Activated CD4-positive, alpha-beta T cell treated with anti-CD3 and anti-CD28 coated beads for 1 hour (primary cell): ENCODE results near the gene OR2V2.

Experiments used
- DNase-seq: peaks from one replicate; pipeline ENCODE4 v3.0.0-alpha.2; 2020

Gene OR2V2

DNA sequence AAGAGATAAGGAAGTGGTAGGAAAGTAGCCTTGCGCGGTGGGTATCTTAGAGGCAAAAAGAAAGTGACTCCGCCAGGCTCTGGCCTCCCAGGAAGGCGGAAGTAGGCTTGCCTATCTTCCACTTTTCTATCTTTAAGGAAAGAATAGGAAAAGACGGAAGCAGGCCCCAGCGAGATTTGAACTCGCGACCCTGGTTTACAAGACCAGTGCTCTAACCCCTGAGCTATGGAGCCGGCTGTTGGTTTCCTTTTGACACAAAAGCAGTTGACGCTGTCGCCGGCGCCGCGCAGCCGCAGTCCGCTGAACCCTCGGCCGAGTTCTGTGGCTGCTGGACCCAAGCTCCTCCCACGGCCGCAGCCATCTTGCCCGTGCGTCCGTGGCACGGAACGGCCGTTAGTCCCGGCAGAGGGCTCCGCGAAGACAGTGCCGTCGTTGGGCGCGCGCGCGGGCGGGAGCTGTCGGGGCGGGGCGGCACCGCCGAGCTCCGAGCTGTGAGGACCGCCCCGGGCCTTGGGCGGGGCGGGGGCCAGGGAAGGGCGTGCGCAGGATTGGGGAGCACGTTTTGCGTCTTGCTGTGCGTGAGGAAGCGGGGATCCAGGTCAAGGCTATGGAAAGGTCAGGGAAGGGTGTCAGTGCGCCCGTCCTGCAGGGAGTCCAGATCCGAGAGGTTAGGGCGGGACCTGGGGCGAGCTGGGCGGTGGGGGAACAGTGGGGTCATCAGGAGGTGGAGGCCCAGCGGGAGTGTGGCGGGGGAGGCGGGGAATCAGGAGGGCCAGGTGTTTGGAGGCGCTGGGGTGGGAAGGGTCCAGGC is 44.3 kb downstream of the OR2V2 start:
- DNase-seq, result peak; percentile 96

DNA sequence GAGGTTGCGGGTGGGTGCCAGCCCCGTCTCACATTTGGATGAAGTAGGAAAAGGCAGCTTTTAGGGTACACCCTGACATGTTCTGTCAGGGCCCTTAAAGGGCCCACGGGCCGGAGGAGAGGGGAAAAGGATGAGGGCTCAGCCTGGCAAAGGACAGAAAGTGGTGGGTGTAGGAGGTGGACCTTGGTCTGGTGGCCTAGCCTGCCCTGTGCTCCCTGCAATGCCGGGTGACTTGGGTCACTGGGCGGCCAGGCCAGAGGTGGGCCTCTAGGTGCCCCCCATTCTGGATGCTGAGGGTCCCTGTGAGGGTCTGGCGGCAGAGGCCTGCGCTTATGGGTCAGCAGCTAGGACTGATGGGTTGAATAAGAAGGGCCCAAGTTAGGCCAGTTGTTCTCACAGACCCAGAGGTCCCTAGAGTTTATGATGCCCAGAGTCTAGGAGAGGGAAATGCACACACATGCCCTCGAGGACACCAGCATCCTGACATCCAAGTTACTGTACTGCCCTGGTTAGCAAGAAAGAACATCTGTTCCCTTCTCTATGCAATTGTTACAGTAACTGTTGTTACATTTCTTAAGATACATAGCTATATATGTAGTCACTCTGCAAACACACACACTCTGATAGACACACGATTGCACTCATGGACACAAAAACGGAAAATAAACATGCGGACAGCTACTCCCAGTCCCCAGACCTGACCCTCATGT is 45.1 kb downstream of the OR2V2 start:
- no peak for DNase-seq

DNA sequence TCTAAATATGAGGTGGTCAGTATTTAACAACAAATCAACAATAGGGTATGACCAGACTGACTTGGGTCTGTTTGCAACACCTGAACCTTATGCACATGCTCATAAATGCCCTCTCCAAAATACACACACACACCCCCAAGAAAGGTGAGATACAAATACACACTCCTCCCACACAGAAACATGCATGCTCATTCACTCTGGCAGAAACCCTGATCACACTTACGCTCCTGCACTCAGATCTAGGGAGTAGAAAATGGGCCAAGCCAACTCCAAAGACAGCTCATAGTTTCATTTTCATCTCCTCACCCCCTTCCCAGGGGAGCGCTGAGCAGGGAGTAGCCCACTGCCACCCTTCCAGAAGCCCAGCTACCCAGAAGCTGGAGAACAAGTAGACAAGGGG is 46.3 kb downstream of the OR2V2 start:
- DNase-seq, result no peak

DNA sequence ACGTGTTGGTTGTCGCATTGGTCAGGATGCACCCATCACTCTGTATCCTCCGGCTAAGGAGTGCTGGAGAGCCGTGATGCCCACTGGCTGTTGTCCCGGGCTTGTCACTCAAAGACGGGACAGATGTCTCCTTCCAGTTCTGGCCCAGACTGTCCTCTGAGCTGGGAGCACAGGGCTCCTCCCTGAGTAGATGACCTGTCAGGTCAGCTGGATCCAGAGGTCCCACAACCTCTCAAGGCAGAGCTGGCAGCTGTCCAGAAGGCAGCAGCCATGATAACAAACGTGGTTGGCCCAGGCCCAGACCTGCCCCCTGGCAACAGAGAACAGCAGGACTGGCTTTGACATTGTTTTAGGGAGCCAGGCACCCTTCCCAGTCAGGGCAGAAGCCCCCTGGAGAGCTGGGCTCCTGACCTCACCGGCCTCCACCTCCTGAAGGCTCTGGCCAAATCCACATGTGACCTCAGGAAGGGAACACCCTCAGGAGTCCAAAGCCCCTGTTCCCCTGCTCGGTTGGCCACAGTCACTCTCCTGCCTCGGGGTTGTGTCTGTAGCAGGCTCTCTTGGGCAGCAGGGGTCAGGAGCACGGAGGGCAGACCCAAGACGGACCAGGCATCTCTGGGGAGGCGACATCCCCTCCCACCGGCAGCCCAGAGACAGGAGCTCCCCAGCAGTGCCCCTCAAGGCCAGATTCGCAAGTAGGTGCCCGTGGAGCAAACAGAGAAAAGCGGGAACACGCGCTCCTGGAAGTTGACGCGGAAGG is 47.3 kb downstream of the OR2V2 start:
- DNase-seq, result no peak

DNA sequence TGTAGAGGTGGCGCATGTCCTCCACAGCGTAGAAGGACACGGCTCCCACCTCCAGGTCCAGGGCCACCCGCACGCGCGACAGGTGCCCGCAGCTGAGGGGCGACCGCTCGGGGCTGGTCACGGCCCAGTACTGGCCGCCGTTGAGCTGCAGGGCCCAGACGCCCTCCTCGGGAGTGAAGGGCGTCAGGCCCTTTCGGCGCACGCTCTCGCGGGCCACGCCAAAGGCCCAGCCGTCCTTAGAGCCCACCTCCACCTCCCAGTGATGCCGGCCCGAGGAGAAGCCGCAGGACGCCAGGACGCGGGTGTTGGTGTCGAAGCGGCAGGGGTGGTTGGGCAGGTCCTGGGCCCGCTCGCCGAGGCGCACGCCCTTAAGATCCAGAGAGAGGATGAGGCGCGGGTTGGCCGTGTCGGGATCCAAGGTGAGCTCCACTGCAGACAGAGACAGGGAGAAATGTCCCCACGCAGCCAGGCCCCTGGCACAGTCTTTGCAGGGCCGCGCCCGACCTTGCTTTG is 47.9 kb downstream of the OR2V2 start:
- DNase-seq, result no peak

DNA sequence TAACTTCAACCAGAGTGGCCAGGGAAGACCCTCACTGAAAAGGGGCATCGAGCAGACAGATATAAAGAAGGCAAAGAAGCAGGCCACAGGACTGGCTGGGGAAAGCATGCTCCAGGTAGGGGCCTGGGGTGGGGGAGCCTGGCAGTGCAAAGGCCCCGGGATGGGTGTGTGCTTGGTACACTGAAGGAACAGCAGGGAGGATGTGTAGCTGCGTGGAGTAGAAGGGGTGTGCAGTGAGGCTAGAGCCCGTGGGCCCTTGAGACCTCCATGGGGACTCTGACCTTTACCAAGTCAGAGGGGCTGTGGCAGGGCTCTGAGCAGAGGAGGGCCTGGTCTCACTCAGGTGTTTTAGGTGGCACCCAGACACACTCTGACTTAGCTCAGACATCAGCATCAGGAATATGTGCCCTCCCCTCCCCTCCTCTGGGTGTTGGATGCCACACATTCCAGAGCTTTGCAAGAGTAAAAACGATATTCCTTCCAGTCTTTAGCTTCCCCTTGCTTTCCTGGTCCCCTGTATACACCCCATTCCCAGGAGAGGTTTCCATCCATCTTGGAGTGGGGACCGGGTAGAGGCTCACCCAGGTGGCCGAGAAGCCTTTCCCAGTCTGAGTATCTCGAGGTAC is 50.1 kb downstream of the OR2V2 start:
- DNase-seq, result no peak

DNA sequence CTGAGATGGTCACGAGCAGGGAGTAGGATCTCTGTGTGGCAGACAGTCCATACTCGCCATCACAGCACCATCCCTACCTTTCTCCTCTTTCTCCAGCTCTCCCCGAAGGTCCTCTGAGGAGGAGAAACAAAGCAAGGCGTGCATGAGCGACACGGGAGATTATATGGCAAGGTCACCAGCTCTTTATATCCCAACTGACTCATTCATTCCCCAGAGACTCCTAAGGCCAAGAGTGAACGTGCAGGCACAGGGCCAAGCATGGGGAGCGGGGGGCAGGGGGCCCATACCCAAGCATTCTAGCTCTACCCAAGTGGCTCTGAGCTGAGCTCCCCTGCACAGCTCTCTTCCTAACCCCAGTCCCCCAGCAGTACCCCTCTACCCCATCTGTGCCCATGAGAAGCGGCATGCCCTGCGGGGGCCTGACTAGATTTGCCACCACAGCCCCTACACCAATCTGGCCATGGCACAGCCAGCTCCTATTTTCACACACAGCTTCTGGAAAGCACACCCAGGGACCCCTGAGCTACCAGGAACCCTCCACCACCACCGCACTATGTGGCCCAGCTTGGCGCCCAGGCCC is 50.8 kb downstream of the OR2V2 start:
- no peak for DNase-seq

DNA sequence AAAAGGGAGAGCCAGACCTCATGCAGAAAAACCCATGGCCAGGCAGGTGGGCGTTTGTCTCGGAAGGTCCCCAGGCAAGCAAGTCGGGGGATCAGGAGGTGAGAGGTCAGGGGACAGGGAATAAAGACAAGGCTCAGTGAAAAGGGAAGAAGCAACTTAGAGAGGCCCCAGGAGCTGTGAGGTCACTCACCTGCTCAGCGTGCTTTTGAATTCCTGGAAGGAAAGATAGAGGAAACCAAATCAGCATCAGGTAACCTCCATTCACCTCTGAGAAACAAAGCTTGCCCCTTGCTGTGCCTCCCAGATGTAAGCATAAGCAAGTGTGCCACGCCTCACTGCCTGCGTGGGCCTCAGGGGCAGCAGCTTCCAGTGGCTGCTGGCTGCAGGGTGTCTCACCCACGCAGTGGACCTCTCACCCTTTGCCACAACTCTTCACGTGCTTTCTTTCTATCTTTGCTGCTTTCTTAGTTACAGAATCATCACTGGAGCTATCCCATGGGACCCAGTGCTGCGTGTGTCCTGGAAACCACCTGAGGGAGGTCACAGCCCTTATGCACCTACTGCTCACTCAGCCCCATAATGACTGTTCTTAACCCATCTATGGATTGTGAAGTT is 51.6 kb downstream of the OR2V2 start:
- no peak for DNase-seq

DNA sequence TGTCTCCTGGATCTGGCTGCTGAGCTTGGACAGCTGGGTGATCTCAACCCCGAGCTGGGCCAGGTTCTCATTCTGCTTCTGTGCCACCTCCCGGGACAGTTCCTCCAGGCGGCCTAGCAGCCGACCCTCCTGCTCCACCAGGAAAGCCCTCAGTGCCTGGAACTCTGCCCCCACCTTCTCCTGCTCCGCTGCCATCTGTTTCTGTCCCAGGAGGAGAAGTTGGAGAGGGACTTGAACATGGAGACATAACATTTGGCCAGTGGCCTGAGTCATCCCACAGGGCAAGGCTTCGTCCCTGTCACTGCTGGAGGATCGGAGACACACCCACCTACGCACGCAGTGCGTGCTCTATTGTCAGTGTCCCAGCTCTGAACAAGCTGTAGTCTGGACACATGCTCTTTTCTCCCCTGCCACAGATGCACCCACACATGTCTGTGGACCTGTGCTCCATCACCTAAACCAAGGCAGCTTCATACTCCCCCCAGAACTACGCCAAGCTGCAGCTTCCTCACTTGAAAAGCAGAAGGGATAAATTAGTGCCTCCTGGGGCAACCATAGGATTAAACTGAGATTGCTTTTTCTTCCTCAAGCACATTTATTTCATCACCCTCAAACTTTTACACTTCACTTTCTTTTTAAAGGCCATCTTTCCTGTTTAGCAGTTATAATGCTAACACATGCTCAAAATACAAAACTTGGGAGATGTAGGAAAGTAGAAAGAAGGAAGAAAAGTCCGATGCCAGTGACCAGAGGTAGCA is 52.7 kb downstream of the OR2V2 start:
- DNase-seq, result no peak

DNA sequence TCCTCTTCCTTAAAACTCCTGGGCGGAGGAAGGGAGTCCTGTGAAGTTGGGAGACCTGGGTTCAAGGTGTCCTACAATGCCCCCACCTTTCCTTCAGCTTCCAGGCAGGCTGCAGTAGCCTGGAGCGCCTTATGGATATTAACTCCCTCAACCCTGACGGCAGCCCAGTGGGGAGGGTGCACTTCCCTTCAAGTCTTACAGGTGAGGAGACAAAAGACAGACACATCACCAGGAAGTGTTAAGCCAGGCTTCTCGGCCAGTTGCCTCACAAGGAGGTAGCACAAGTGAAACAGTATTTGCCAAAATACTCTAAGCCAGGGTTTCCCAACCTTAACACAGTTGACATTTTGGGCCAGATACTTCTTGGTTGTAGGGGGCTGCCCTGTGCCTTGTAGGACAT is 53.4 kb downstream of the OR2V2 start:
- no peak for DNase-seq

DNA sequence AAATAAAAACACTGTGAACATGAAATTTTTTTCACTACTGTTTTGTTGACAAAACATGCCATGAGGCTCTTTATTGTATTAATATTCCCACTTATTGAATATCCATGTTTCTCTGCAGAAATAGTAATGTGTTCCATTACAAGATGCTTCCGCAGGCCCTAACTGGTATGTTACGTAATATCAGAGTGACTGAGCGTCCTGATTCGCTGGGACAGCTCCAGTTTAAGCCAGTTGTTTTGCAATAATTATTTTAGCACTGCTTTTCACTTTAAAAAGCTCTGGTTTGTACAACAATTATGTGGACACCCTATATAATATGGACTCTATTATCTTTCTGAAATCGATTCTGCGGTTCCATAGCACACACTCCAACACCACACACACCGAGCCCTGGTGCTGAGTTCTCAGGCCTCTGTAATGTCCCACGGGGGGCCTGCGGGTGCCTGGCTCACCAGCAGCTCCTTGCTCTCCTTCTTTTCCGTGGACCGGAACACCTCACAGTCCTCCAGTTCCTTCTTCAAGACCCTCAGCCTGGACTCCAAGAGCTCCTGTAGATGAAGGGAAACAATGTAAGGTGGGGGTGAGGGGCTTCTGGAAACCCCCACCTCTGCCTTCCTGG is 55.8 kb downstream of the OR2V2 start:
- DNase-seq, result no peak

DNA sequence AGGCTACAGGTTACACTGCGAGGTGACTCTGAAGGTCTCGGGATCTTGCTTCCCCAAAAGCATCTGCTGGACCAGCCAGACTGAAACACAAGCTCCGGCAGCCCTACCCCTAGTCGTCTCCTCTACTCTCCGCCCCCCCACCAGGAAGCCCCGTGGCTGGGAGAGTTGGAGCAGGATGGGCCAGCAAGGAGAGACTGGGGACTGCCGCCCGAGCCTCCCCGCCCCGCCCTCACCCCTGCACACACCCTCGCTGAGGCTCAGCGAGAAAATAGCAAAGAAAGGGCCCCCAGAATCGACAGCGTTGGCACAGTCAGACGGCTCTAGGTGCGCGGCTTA is 56.4 kb downstream of the OR2V2 start:
- DNase-seq, result no peak

DNA sequence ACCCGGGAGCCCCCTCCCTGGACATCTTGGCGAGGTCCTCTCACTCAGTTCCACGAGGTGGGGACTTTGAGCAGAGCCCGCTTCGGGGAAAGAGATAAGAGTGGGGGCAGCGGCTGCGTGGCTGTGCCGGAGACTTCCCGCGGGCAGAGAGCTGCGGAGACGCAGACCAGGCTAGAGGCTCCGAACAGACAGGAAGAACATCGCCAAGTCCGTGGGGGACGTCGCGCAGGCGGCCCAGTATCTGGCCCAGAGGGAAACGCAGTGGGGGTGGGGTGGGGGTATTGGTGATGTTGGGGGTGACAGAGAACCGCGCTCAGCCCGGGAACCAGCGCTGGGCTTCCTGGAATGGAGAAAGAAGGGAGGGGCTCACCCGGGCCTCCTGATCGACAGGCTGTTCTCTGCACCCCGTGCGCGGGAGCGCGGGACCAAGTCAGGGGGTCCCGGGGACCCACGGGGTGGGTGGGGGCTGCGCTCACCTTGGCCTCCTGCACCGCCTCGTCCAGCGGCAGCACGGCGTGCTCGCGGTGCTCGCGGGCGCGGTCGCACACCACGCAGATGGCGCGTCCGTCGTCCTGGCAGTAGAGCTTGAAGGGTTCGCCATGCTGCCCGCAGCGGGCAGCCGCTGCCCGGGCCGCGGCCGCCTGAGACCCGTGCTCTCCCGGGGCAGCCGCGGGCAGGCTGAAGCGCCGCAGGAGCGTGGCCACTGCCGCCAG is 56.9 kb downstream of the OR2V2 start:
- no peak for DNase-seq

DNA sequence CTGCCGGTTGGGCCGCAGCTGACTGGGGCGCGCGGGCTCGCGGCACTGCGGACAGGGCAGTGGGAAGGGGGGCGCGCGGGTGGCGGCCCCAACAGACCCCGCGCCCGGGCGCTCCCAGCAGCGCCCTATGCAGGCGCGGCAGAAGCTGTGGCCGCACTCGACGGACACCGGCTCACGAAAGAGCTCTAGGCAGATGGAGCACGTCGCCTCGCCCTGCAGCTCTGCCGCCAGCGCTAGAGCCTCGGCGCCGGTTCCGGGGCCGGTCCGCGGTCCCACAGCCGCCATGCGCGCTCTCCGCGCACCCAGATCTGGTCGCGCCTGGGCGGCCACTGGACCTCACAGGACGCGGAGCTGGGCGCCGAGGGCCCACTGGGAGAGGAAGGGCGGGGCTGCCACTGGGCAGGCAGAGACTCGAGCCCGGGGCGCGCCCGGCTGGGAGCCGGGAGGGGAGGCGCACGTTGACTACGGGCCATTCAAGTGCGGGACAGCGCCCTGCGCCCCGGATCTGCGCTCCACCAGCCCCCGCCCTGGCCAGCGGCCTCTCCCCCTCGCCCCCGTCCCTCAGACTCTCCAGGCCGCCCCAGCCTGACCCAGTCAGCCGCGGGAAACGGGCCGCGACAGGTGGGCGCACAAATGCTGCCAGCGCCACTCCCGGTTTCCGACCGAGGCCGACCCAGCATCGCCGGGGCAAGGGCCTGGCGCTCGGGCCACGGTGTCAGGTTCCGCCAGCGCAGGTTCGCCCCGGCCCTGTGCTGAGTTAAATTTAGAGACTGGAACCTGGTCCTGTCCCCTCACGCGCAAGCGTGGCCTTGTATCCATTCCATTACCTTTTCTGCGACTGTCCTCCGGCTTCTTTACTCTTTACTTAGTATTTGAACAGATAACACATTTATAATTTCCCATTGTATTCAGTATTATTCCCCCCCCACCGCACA is 57.7 kb downstream of the OR2V2 start, which contains the start of gene TRIM7:
TSS of gene TRIM7 (minus strand) at position 371 of the 935 bp plus-strand sequence. CDS start at position 285, 86 bp downstream.
- DNase-seq, result no peak

DNA sequence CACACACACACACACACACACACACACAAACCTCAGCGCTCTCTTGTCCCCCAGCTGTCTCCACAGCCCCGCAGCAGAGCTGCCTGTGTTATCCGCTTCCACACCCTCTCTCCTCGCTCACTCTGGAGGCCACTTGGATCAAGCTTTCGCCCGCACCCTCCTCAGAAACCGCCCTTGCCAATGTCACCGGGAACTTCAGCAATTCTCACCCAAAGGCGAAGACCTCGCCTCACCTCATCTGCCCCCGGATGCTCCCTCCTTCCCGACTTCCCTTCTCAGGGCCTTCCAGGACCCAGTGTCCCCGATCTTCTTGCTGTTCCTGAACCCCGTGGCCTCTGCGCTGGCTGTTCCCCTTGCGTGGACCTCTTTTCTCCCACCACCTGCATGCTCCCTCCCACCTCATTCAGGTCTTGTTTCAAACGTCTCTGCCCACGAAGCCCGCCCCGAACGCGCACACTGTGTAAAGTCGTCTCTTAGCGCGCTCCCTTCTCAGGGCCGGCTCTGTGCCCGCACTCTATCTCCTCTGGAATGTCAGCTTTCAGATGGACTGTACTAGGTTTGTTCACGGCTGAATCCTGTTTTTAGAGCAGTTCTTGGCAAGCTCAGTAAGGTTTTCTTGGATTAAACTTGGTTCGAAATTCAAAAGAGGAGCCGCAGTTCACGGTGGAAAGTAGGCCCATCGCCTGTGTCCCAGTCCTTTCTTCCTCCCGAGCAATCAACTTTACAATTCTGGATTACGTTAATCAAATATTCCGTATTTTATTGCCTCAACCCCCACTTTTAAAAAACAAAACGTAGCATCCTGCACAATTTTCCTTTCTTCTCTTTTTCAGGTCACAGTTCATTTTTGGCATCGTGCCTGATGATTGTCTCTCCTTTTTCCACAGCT is 58.6 kb downstream of the OR2V2 start:
- DNase-seq, result no peak

DNA sequence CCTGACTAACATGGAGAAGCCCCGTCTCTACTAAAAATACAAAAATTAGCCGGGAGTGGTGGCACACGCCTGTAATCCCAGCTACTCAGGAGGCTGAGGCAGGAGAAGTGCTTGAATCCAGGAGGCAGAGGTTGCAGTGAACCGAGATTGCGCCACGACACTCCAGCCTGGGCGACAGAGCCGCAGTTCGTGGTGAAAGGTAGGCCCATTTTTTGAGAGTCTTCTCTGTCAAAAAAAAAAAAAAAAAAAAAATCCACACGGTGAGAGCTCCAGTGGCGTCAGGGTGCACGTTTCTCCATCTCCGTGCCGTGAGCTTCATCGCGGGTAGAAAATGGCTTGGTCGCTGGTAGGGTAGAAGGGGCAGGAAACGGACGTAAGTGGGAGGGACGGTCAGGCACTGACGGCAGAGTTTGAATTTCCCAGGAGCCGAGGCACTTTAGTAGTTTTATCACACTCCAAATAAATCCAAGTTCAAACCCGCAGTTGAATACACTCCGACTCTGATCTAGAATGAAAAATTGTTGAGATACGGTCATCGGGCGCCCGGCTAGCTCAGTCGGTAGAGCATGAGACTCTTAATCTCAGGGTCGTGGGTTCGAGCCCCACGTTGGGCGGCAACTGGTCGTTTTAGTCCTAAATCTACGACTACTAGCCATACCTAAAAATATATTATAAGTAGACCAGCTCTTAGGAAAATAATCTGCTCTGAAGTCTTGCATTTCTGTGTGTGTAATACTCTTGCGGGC is 60.0 kb downstream of the OR2V2 start:
- DNase-seq, result peak; percentile 65

DNA sequence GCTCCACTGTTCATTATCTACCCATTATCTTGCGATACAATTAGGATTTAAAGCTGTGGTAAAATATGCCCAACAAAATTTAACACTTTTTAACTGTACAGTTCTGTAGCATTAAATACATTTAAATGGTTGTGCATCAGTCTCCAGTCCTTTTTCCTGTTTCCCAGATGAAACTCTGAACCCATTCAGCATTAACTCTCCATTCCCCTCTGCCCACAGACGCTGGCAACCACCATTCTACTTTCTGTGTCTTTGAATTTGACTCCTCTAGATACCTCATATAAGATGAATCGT is 60.5 kb downstream of the OR2V2 start:
- no peak for DNase-seq
